ENCODE data around the gene CATSPER3.

CATSPER3 gene

GRCh38 chr5:135030123-135030955, 62.6 kb downstream of the CATSPER3 start:
- no peak for DNase-seq (ENCODE audit: low read depth)

DNA sequence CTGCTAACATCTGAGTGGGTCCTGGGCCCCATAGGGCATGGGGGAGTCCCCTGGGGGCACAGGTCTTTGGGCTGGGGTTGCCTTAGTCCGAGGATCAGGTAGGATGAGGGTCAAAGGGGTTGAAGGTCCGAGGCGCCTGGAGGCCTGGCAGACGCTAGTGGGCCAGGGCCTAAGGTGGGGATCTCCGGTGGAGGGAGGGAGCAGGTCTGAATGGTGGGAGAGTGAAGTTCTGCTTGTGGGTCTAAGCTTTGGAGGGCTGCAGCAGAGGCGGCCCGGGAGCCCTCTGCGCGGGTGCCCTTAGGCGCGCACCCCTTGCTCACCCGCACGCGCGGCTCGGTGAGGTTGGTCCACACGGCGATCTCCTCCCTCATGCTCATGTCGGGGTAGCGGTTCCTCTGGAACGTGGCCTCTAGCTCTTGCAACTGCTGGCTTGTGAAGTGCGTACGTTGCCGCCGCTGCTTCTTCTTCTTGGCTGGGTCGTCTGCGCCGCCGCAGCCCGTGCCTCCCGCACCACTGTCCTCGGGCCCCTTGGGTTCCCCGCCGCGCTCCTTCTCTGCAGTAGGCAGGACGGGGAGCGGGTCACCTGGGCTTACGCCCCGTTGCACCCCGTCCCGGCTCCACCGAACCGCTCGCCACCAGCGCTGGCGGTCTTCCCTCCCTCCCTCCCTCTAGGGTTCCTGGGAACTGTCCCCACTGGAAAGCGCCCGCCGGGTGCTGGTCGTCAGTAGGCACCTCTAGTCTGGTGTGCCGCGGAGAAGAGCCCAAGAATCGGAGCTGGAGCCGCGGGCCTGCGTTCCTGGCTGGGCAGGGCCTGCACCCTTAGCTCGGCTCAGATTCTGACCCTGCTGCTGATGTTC, 63.5 kb downstream of the CATSPER3 start:
- DNase-seq (ENCODE audit: low read depth): no peak

DNA sequence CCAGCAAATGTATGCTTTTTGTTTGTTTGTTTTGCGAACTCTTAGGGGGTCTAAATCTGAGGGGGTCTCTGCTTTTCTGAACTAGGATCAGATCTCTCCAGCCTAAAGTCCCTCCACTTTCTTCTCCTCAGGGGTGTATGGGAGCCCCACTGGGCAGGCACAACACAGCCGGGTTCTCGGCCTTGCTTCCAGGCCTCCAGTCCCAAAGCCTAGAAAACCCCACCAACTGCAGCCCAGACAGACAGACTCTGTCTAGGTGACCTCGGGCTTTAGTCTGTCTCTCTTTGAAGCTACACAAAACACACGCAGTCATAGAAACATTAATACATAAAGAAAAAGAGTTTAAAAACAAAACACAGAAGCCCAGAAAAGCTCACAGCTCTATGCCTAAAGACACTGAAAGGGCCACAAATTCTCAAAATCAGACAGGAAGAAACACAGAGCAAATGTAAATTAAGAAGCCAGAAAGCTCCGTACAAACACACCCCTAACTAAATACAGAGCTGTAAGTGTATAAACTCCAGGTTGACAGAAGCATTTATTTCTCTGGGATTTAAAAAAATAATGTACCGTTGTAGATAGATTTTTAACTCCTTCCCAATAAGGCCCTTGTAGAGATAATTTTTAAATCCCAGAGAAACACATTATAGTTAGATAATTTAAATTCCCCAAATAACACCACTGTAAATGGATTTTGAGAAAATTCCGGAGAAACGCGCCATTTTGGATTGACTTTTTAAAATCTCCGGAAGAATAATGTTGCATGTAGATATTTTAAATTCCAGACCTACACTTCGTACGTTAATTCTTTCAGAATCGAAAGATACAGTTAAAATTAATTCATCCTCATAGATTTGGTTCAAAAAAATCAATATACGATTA, 64.3 kb downstream of the CATSPER3 start:
- DNase-seq (ENCODE audit: low read depth): no peak

DNA sequence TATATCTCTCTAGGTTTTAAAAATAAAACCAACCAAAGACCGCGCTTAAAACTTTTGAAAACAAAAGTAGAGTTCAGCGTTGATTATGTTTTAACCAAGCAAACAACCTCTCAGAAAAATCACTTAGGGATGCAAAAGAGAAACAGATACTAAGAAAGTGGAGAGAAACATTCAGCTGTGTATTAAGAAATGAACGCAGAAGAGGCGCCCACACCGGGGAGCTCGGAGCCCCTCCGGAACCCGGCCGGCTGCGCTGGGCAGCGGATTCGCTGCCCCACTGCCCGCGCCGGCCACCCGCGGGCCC, 64.9 kb downstream of the CATSPER3 start:
- no peak for DNase-seq (ENCODE audit: low read depth)

DNA sequence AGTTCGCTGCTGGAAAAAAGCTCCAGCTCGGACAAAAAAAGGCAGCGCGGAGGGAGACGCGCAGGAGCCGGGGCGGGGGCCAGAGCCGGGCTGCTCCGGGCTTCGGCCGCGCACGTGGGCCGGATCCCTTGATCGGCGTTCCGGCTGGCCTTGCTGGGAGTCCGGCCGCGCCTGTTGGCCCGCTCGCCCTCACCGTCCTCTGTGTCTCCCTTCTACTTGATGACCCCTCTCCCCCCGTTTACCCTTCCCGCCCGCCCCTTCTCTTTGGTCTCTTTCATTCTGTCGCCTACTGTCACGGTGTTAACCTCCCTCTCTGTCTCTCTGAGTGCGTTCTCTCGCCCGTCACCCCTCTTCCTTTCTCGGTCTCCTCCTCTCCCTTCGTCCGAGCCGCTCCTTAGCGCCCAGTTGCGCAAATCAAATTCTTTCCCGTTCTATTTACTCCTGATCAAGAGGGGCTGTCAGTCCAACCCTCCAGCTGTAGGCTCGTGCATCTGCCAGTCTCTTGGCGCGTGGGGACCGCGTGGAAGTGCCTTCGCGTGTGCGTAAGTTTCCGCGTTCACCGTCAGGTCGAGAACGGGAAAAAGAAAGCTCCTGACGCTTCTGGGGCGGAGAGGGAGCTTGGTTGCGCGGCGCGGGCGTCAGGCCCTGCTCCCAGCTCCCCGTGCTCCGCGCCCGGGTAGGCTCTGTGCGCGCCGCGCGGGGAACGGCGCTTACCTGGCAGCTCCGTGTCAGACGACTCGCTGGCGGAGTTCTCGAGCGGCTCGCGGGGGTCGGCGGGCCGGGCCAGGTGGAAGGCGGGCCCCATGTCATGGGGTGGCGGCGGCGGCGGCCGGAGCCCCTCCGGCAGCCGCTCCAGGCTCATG, 65.5 kb downstream of the CATSPER3 start:
- no peak for DNase-seq (ENCODE audit: low read depth)

GRCh38 chr5:135033901-135034235, 66.2 kb downstream of the CATSPER3 start, which contains the start of gene PITX1:
PITX1 (minus strand) TSS chr5:135034228; CDS start chr5:135033881, 347 bp downstream.
- no peak for DNase-seq (ENCODE audit: low read depth)

GRCh38 chr5:135034236-135034962, 66.7 kb downstream of the CATSPER3 start:
- no peak for DNase-seq (ENCODE audit: low read depth)

DNA sequence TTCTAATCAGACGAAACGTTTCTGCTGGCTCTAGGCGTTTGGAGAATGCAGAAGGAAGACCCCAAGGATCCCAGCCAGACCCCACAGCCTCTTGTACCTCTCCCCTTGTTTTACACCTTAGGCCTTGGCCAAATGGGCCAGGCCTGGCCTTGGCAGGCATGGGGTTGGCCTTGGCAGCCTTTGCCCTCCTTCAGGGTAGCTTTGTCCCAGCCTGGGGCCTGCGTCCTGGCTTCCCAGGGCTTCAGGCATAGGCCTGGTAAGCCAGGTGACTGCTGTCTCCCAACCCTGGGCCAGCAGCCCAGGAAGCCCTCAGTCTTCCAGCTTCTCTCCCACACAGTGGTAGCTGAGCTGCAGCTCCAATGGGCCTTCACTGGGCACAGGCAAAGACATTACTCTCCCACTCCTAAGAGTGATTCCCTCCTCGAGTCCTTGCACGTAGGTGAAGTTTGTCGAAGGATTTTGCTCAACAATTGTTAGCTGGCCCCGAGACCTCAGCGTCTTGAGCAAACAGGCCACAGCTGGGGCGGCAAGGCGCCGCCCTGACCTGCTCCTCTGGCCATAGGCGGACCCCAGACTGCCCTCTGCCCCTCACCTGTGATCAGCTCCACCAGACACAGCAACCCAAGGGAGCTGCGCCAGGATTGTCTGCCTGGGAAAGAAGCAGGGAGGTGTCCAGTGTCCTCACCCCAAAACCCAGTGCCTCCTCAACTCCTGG, 67.4 kb downstream of the CATSPER3 start:
- no peak for DNase-seq (ENCODE audit: low read depth)

- no peak for DNase-seq (ENCODE audit: low read depth)
Measured at GRCh38 chr5:135035678-135036030, 67.9 kb downstream of the CATSPER3 start.

GRCh38 chr5:135036405-135036804, 68.7 kb downstream of the CATSPER3 start:
- no peak for DNase-seq (ENCODE audit: low read depth)

- no peak for DNase-seq (ENCODE audit: low read depth)
Measured at GRCh38 chr5:135037519-135038204, 70.0 kb downstream of the CATSPER3 start.

DNA sequence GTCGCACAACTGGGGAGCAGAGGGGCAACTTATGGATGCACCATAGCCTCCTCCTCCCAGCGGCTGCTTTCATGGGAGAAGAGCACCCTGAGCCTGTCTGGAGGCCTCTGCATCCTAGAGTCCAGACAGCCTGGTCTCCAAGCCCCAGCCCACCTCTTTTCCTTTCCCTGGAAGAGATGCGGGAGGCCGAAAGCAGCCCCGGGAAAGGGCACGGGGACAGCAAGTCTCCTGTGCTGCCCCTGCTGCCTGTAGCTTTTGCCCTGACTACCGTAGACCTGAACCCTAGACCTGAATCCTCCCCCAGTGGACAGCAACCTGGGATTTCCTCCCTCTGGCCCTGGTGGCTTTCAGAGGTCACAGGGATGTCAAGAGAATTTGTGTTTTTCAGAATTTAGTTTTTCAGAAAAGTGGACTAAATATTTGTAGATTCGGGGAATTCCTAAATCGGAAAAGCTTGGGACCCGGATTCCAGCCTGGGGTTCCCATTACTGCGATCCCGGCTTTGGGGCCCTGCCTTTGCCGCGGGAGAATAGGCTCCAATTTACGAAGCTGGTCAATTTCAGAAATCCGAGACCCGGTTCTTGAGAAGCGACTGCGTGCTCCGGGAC, 70.6 kb downstream of the CATSPER3 start:
- no peak for DNase-seq (ENCODE audit: low read depth)

- no peak for DNase-seq (ENCODE audit: low read depth)
Measured at GRCh38 chr5:135038813-135039270, 71.1 kb downstream of the CATSPER3 start.

DNA sequence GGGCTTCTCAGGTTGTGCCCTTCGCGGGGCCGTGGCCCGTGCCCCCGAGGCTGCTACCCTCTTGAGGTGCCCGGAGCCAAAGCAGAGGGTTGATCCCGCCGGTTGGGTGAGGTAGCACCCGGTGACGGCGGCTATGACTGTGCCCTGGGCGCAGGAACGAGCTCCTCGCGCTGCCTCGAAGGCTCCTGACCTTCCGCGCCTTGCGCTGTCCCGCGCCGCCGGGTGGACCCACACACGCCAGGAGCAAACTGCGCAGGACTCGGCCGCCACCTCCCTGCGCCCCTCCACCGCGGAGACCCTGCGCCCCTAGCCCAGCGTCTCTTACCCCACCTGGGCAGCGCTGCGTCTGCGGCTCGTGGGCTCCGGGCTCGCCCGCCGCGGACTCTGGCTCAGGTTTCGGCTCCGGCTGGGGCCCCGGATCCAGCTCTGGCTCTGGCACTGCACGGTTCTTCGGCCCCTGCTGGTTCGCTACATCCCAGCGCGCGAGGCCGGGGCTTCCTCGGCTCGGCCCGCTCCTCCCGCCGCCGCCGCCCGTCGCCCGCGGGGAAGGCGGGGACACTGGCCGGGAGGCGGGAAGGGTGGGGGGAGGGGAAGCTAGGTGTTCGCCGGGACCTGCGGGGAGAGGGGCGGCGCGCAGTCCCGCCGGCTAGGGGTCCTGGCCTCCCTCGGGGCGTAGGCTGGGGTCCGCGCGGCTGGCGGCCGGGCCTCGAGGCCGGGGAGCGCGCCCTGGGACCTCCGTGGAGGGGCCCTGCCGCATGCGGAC, 71.7 kb downstream of the CATSPER3 start:
- no peak for DNase-seq (ENCODE audit: low read depth)

DNA sequence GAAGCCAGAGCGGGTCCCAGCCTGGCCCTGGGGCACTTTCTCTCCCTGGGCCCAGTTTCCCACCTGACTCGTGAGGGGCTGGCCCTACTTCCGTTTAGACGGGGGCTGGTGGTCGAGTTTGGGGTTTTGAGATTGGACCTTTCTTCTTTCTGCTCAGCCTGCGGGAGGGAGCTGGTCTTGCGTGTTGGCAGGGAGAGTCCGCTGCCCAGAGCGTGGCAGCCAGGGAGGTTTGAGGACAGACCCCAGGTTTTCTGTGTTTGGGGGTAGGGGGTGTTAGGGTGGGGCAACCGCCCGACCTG, 72.3 kb downstream of the CATSPER3 start:
- DNase-seq (ENCODE audit: low read depth): no peak

GRCh38 chr5:135040333-135041144, 72.8 kb downstream of the CATSPER3 start:
- no peak for DNase-seq (ENCODE audit: low read depth)

DNA sequence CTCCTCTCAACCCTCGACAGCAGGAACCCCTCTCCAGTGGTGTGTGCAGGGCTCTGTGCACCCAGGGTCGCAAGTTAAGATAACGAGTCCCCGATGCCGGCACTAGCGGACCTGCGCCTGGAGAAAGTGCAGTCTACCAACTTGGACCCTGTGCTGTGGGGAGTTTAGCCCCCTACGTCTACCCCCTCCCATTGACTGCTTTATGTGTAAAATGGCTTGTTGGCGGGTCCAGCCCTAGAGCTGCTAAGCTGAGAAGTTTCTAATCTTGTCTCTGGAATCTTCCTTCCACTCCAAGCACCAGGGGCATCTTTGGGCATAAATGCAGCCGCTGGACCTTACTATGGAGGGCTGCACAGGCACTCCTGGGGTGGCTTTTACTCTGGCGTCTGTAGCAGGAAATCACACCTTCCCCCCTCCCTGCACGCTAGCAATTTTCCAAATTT, 73.5 kb downstream of the CATSPER3 start:
- DNase-seq (ENCODE audit: low read depth): no peak
